ENCODE data around the gene ITGAD.

- TF ChIP-seq CTCF (IDR thresholded peaks at IDR 0.05; ENCODE audit: low read depth, low read length) (no peak), MAX (IDR thresholded peaks at IDR 0.05; ENCODE audit: low read depth, low read length) (no peak), POLR2A (IDR thresholded peaks at IDR 0.05; ENCODE audit: extremely low read depth, insufficient read length) (no peak)
Observed at GRCh38 chr16:31474773-31475738, 81.9 kb downstream of the ITGAD start.
